Liver (tissue), 9 donors: ENCODE results near the gene CDC42BPA. TPM values are rescaled to one million over a fixed set of nuclear protein-coding genes. Genes with fewer than 3 reads are reported as not detected.

Experiments
- DNase-seq: peaks from one replicate; pipeline ENCODE4 v3.0.0-alpha.2; 2017; ENCODE audit warnings: low spot score
- H3K27ac ChIP-seq, 2 donors: one replicate each; pipeline ENCODE4 v1.7.0; 2013; ENCODE audit warnings: inconsistent platforms in 2 of 2, low read length in 2 of 2, control low read depth in 1 of 2, low read depth in 1 of 2, mild to moderate bottlenecking in 1 of 2
- H3K27me3 ChIP-seq, 4 donors: one replicate each; pipeline versions ENCODE4 v1.6.1 to v1.7.0; 2013; ENCODE audit warnings: low read length in 3 of 4, inconsistent platforms in 1 of 4, mild to moderate bottlenecking in 1 of 4, moderate library complexity in 1 of 4; ENCODE audit not compliant: control insufficient read depth in 4 of 4, insufficient read depth in 4 of 4
- H3K36me3 ChIP-seq, 4 donors: one replicate each; pipeline versions ENCODE4 v1.6.1 to v1.7.0; 2013; ENCODE audit warnings: low read length in 3 of 4, mild to moderate bottlenecking in 3 of 4, low read depth in 1 of 4, moderate library complexity in 1 of 4; ENCODE audit not compliant: control insufficient read depth in 4 of 4, insufficient read depth in 3 of 4
- H3K4me1 ChIP-seq, 4 donors: one replicate each; pipeline versions ENCODE4 v1.6.1 to v1.7.0; 2013; ENCODE audit warnings: low read length in 3 of 4, mild to moderate bottlenecking in 3 of 4, moderate library complexity in 1 of 4; ENCODE audit not compliant: control insufficient read depth in 4 of 4, insufficient read depth in 4 of 4
- H3K4me3 ChIP-seq, 3 donors: one replicate each; pipeline versions ENCODE4 v1.6.1 to v1.7.0; 2013; ENCODE audit warnings: low read length in 3 of 3, control low read depth in 1 of 3, low read depth in 1 of 3, mild to moderate bottlenecking in 1 of 3
- H3K9ac ChIP-seq, 2 donors: one replicate each; pipeline ENCODE4 v1.7.0; 2013; ENCODE audit warnings: low read length in 2 of 2, mild to moderate bottlenecking in 2 of 2, moderate library complexity in 2 of 2, control low read depth in 1 of 2, low read depth in 1 of 2
- H3K9me3 ChIP-seq, 4 donors: one replicate each; pipeline versions ENCODE4 v1.6.1 to v1.7.0; 2013; ENCODE audit warnings: low read length in 3 of 4; ENCODE audit not compliant: control insufficient read depth in 4 of 4
- EGR1 ChIP-seq, 2 donors: IDR thresholded peaks; 2 replicates each; pipeline ENCODE4 v1.6.1; 2016 to 2018; ENCODE audit warnings: antibody characterized with exemption in 2 of 2, low read depth in 2 of 2
- GABPA ChIP-seq, 2 donors: IDR thresholded peaks in 1 of 2; conservative IDR thresholded peaks in 1 of 2; 2 replicates each; pipeline ENCODE4 v1.6.1; 2016; ENCODE audit warnings: antibody characterized with exemption in 2 of 2, mild to moderate bottlenecking in 1 of 2, moderate library complexity in 1 of 2
- HNF4A ChIP-seq, 2 donors: conservative IDR thresholded peaks; 2 replicates each; pipeline ENCODE4 v1.6.1; 2016; ENCODE audit warnings: antibody characterized with exemption in 2 of 2, mild to moderate bottlenecking in 2 of 2
- HNF4G ChIP-seq: IDR thresholded peaks from 2 replicates; pipeline ENCODE4 v1.6.1; 2016; ENCODE audit warnings: antibody characterized with exemption
- JUND ChIP-seq, 2 donors: IDR thresholded peaks; 2 replicates each; pipeline ENCODE4 v1.6.1; 2016; ENCODE audit warnings: antibody characterized with exemption in 2 of 2
- RXRA ChIP-seq, 2 donors: IDR thresholded peaks; 2 replicates each; pipeline ENCODE4 v1.6.1; 2017 to 2018; ENCODE audit warnings: antibody characterized with exemption in 2 of 2, mild to moderate bottlenecking in 1 of 2
- SP1 ChIP-seq: IDR thresholded peaks from 2 replicates; pipeline ENCODE4 v1.6.1; 2018; ENCODE audit warnings: antibody characterized with exemption, mild to moderate bottlenecking
- TAF1 ChIP-seq: conservative IDR thresholded peaks from 2 replicates; pipeline ENCODE4 v1.6.1; 2016; ENCODE audit warnings: antibody characterized with exemption, mild to moderate bottlenecking
- WGBS: extraction: QIAGEN DNeasy Blood & Tissue Kit; methylation state at CpG from one replicate; pipeline ENCODE4 v1.1.7; 2013; 5-methylcytosine and 5-hydroxymethylcytosine counted together
- polyA plus RNA-seq, 2 donors: library from polyadenylated mRNA; stranded (reverse) in 1 of 2; unstranded in 1 of 2; fragments of 200-250 nt in 1 of 2; fragments of >200 nt in 1 of 2; fragmentation: Nextera tagmentation in 1 of 2; extraction: Ambion mirVana in 1 of 2; gene quantifications; one replicate each; pipeline versions ENCODE4 v1.2.1 to v1.2.3, GENCODE V29; 2013 to 2015
- total RNA-seq, 2 donors: library from RNA; depleted of rRNA; stranded (reverse); fragments of >200 nt; gene quantifications; one replicate each; pipeline ENCODE4 v1.2.3, GENCODE V29; 2014
- TF ChIP-seq, protein P1 (sequence below): IDR thresholded peaks from 2 replicates; pipeline ENCODE4 v1.6.1; 2016; ENCODE audit warnings: antibody characterized with exemption
- TF ChIP-seq, protein P2 (sequence below): fragments of 150-350 bp; IDR thresholded peaks from 2 replicates; pipeline ENCODE4 v1.5.1; 2017; ENCODE audit warnings: improper control_type of control experiment, low read depth, low read length; ENCODE audit not compliant: missing input control
- TF ChIP-seq, protein P3 (sequence below): IDR thresholded peaks from 2 replicates; pipeline ENCODE4 v1.6.1; 2016; ENCODE audit warnings: antibody characterized with exemption
- TF ChIP-seq, protein P4 (sequence below): IDR thresholded peaks from 2 replicates; pipeline ENCODE4 v1.6.1; 2016; ENCODE audit warnings: antibody characterized with exemption, mild to moderate bottlenecking
- donor health status: healthy.
- donor health status: healthy.
- donor health status: healthy.
- donor health status: healthy.
- donor health status: healthy.

The CDC42BPA gene
- total and polyA plus RNA-seq, 4 donors: 5.8 to 39.9 (median 24.3) TPM

DNA sequence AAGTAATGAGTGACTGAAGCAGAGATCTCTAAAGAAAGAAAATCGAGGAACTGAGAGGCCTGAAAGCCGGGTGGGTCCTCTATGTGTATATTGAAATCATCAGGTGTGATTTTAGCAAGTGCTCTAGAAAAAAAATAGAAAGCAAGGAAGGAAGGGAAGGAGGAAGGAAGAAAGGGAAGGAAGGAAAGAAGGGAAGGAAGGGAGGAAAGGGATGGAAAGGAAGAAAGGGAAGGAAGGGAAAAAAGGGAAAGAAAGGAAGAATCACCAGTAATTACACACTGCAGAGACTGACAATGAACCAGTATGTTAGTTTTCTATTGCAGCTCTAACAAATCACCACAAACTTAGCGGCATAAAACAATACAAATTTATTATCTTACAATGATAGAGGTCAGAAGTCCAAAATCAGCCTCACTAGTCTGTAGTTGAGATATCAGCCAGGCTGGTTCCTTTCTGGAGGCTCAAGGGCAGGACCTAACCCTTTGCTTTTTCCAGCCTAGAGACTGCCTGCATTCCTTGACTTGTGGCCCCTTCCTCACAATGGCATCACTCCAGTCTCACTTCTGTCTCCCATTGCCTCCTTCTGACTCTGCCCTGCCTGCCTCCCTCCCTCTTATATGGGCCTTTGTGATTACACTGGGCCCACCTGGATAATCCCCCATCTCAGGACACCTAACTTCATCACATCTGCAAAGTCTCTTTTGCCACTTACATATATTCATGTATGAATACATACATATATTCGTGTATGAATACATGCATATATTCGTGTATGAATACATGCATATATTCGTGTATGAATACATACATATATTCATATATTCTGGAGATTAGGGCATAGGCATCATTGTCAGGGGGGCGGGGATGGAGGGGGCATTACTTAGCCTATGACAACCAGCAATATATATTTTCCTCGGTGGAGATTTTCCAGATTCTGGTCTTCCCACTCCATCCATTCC is 47.5 kb upstream of the CDC42BPA start:
- H3K9me3 ChIP-seq: no peaks in the 10 kb centered on the region
- DNase-seq: no peak
- no peaks in the 10 kb centered on the region for H3K4me1 ChIP-seq
- H3K27me3 ChIP-seq: no peaks in the 10 kb centered on the region
- H3K36me3 ChIP-seq: no peaks in the 10 kb centered on the region
- TF ChIP-seq HNF4A (conservative IDR thresholded peaks at IDR 0.05) (no peak), SP1 (no peak)
- TF ChIP-seq, protein P1, sequence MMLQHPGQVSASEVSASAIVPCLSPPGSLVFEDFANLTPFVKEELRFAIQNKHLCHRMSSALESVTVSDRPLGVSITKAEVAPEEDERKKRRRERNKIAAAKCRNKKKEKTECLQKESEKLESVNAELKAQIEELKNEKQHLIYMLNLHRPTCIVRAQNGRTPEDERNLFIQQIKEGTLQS: no peak
- TF ChIP-seq, protein P2, sequence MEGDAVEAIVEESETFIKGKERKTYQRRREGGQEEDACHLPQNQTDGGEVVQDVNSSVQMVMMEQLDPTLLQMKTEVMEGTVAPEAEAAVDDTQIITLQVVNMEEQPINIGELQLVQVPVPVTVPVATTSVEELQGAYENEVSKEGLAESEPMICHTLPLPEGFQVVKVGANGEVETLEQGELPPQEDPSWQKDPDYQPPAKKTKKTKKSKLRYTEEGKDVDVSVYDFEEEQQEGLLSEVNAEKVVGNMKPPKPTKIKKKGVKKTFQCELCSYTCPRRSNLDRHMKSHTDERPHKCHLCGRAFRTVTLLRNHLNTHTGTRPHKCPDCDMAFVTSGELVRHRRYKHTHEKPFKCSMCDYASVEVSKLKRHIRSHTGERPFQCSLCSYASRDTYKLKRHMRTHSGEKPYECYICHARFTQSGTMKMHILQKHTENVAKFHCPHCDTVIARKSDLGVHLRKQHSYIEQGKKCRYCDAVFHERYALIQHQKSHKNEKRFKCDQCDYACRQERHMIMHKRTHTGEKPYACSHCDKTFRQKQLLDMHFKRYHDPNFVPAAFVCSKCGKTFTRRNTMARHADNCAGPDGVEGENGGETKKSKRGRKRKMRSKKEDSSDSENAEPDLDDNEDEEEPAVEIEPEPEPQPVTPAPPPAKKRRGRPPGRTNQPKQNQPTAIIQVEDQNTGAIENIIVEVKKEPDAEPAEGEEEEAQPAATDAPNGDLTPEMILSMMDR: no peak
- no peak overlapping the region for H3K27ac ChIP-seq
- no peak overlapping the region for H3K9ac ChIP-seq
- no peak overlapping the region for H3K4me3 ChIP-seq
- 83% methylated on average over 8 of the region's 8 CpGs for WGBS

DNA sequence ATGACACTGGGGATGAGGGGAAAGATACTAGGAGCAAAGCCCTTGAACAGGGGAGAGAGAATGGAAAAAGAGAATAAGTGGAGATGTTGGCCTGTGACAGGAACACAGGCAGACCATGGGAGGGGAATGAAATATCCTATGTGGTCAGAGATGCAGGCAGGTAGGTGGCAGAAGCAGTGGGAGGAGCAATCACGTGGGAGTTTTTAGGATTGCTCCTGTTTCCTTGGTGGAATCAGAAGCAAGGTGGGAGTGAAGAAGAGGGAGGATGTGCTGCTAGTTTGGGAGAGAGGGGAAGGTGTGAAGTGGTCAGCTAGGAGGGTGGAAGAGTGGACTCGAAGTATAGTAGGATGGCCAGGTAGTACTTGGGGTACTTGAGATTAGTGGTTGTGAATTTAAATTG is 46.4 kb upstream of the CDC42BPA start:
- no peak overlapping the region for H3K4me3 ChIP-seq
- H3K9ac ChIP-seq: no peak overlapping the region
- no peaks in the 10 kb centered on the region for H3K9me3 ChIP-seq
- no peaks in the 10 kb centered on the region for H3K27me3 ChIP-seq
- DNase-seq: no peak
- no peak overlapping the region for H3K27ac ChIP-seq
- WGBS: 71% methylated on average over 2 of the region's 2 CpGs
- TF ChIP-seq GABPA (IDR thresholded peaks at IDR 0.05 in 1 of 2, conservative IDR thresholded peaks at IDR 0.05 in 1 of 2) (no peak), EGR1 (IDR thresholded peaks at IDR 0.05; ENCODE audit: low read depth in 2 of 2) (no peak), HNF4G (no peak), TAF1 (no peak), JUND (IDR thresholded peaks at IDR 0.05) (no peak)
- TF ChIP-seq, protein P3, sequence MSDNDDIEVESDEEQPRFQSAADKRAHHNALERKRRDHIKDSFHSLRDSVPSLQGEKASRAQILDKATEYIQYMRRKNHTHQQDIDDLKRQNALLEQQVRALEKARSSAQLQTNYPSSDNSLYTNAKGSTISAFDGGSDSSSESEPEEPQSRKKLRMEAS: no peak
- no peaks in the 10 kb centered on the region for H3K36me3 ChIP-seq
- no peaks in the 10 kb centered on the region for H3K4me1 ChIP-seq

DNA sequence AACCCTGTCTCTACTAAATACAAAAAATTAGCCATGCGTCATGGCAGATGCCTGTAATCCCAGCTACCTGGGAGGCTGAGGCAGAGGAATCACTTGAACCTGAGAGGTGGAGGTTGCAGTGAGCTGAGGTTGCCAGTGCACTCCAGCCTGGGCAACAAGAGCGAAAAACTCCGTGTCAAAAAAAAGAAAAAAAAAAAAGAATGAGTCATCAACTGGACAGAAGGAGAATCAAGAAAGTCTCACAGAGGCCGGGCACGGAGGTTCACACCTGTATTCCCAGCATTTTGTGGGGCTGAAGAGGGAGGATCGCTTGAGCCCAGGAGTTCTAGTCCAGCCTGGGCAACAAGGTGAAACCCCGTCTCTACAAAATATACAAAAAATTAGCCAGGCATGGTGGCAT is 45.5 kb upstream of the CDC42BPA start:
- Histone ChIP-seq H3K27me3 (no peaks in the 10 kb centered on the region), H3K36me3 (no peaks in the 10 kb centered on the region), H3K4me1 (no peaks in the 10 kb centered on the region), H3K9ac (no peak overlapping the region), H3K9me3 (no peaks in the 10 kb centered on the region), H3K27ac (no peak overlapping the region), H3K4me3 (no peak overlapping the region)
- TF ChIP-seq, protein P4, sequence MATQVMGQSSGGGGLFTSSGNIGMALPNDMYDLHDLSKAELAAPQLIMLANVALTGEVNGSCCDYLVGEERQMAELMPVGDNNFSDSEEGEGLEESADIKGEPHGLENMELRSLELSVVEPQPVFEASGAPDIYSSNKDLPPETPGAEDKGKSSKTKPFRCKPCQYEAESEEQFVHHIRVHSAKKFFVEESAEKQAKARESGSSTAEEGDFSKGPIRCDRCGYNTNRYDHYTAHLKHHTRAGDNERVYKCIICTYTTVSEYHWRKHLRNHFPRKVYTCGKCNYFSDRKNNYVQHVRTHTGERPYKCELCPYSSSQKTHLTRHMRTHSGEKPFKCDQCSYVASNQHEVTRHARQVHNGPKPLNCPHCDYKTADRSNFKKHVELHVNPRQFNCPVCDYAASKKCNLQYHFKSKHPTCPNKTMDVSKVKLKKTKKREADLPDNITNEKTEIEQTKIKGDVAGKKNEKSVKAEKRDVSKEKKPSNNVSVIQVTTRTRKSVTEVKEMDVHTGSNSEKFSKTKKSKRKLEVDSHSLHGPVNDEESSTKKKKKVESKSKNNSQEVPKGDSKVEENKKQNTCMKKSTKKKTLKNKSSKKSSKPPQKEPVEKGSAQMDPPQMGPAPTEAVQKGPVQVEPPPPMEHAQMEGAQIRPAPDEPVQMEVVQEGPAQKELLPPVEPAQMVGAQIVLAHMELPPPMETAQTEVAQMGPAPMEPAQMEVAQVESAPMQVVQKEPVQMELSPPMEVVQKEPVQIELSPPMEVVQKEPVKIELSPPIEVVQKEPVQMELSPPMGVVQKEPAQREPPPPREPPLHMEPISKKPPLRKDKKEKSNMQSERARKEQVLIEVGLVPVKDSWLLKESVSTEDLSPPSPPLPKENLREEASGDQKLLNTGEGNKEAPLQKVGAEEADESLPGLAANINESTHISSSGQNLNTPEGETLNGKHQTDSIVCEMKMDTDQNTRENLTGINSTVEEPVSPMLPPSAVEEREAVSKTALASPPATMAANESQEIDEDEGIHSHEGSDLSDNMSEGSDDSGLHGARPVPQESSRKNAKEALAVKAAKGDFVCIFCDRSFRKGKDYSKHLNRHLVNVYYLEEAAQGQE: no peak
- TF ChIP-seq, protein P3: no peak
- no peak for TF ChIP-seq TAF1
- no peak for TF ChIP-seq RXRA (IDR thresholded peaks at IDR 0.05)
- no peak for TF ChIP-seq SP1
- TF ChIP-seq, protein P1: no peak
- TF ChIP-seq GABPA (IDR thresholded peaks at IDR 0.05 in 1 of 2, conservative IDR thresholded peaks at IDR 0.05 in 1 of 2): no peak
- TF ChIP-seq HNF4A (conservative IDR thresholded peaks at IDR 0.05): no peak
- no peak for TF ChIP-seq HNF4G
- no peak for TF ChIP-seq EGR1 (IDR thresholded peaks at IDR 0.05; ENCODE audit: low read depth in 2 of 2)
- 93% methylated on average over 7 of the region's 7 CpGs for WGBS
- no peak for DNase-seq
